Muscle of back (tissue), 13 donors: ENCODE results near the gene CALHM2. TPM values are rescaled to one million over a fixed set of nuclear protein-coding genes. Genes with fewer than 3 reads are reported as not detected.
A peak's percentile ranks its signal among the peaks of the same experiment; 100 is the strongest.
"Not testable (repeated sequence)": the region's sequence is repeated elsewhere in the genome, so short reads cannot be mapped to it uniquely, and the experiment has no call there.

ENCODE experiments used
- DNase-seq, 3 donors: peaks; one replicate each; pipeline versions ENCODE4 v3.0.0 to v3.0.0-alpha.2; 2013
- long read RNA-seq, 9 donors: transcript quantifications; one replicate each; lab custom pipeline, GENCODE V29; 2026
- polyA plus RNA-seq, 10 donors: library from polyadenylated mRNA; unstranded; fragments of 120-200 nt; gene quantifications; one replicate each; pipeline ENCODE4 v1.2.1, GENCODE V29; 2013; ENCODE audit not compliant: insufficient read length in 10 of 10

Gene CALHM2
- polyA plus RNA-seq: 10 to 100 TPM; 11.4 to 22.1 (median 17.0) TPM
- long read RNA-seq, donor 1, partial matches to known transcripts: 0 of 5 reads
- long read RNA-seq, donor 1, other reads (novel, unspliced or antisense): 0 of 5 reads
- long read RNA-seq, donor 2, partial matches to known transcripts: 0 of 3 reads
- long read RNA-seq, donor 2, other reads (novel, unspliced or antisense): 0 of 3 reads
- long read RNA-seq, donor 3: 0 reads
- long read RNA-seq, donor 4, partial matches to known transcripts: 0 of 6 reads
- long read RNA-seq, donor 4, other reads (novel, unspliced or antisense): 0 of 6 reads
- long read RNA-seq, donor 5, partial matches to known transcripts: 0 of 1 reads
- long read RNA-seq, donor 5, other reads (novel, unspliced or antisense): 0 of 1 reads
- long read RNA-seq, donor 6, partial matches to known transcripts: 0 of 3 reads
- long read RNA-seq, donor 6, other reads (novel, unspliced or antisense): 0 of 3 reads
- long read RNA-seq, donor 7, partial matches to known transcripts: 0 of 3 reads
- long read RNA-seq, donor 7, other reads (novel, unspliced or antisense): 0 of 3 reads
- long read RNA-seq, donor 8, partial matches to known transcripts: 6 of 9 reads
- long read RNA-seq, donor 8, other reads (novel, unspliced or antisense): 0 of 9 reads
- long read RNA-seq, donor 9, partial matches to known transcripts: 0 of 1 reads
- long read RNA-seq, donor 9, other reads (novel, unspliced or antisense): 0 of 1 reads

GRCh38 chr10:103451831-103452505 lies at the start of gene CALHM2:
Gene CALHM2, minus strand, starts transcription at chr10:103452370. Its CDS starts 2,429 bp downstream, at chr10:103449941.
- peak; percentile 45 to 92 (median 76) for DNase-seq

- no peak for DNase-seq
Observed at GRCh38 chr10:103501186-103501585, 49.0 kb upstream of the CALHM2 start.

- no peak for DNase-seq
Observed at GRCh38 chr10:103500481-103500880, 48.3 kb upstream of the CALHM2 start.

GRCh38 chr10:103499881-103500280 lies 47.7 kb upstream of the CALHM2 start:
- no peak for DNase-seq

GRCh38 chr10:103498936-103499638 lies 46.9 kb upstream of the CALHM2 start:
- peak in 1 of 3 donors; percentile 35 for DNase-seq

- no peak for DNase-seq
Observed at GRCh38 chr10:103497161-103497915, 45.2 kb upstream of the CALHM2 start.

GRCh38 chr10:103495321-103495720 lies 43.2 kb upstream of the CALHM2 start:
- DNase-seq: no peak

GRCh38 chr10:103493916-103494877 lies 42.0 kb upstream of the CALHM2 start:
- peak in 1 of 3 donors; percentile 62 for DNase-seq

- DNase-seq: peak; percentile 27 to 82 (median 66)
Observed at GRCh38 chr10:103493362-103493915, 41.3 kb upstream of the CALHM2 start, which contains the start of gene NEURL1. Gene NEURL1, plus strand, starts transcription at chr10:103493705. Its CDS starts 683 bp downstream, at chr10:103494388.

- peak in 1 of 3 donors; percentile 37 for DNase-seq
Observed at GRCh38 chr10:103492655-103493261, 40.6 kb upstream of the CALHM2 start.

GRCh38 chr10:103491729-103492364 lies 39.7 kb upstream of the CALHM2 start:
- DNase-seq: peak; percentile 52 to 85 (median 85)

GRCh38 chr10:103490986-103491314 lies 38.8 kb upstream of the CALHM2 start:
- no peak for DNase-seq

GRCh38 chr10:103487410-103487708 lies 35.2 kb upstream of the CALHM2 start:
- DNase-seq: no peak

GRCh38 chr10:103486635-103487409 lies 34.7 kb upstream of the CALHM2 start:
- not testable (repeated sequence) for DNase-seq

GRCh38 chr10:103481974-103482531 lies 29.9 kb upstream of the CALHM2 start:
- peak; percentile 36 to 71 (median 60) for DNase-seq

- no peak for DNase-seq
Observed at GRCh38 chr10:103480521-103480920, 28.4 kb upstream of the CALHM2 start.

GRCh38 chr10:103479135-103479534 lies 27.0 kb upstream of the CALHM2 start, which contains the start of gene CALHM3:
Gene CALHM3, minus strand, starts transcription at chr10:103479240. Its CDS starts 208 bp downstream, at chr10:103479032.
- no peak for DNase-seq
